Measurements from ENCODE around the gene MOCS1.

- peak; percentile 67; the same call in 1 of the 2 replicates for TF ChIP-seq HINFP (tag; conservative IDR thresholded peaks at IDR 0.05; ENCODE audit: low read depth)
- no peak for TF ChIP-seq TCF7L2 (IDR thresholded peaks at IDR 0.05; ENCODE audit: low read depth, low read length)
- TF ChIP-seq CTCF (IDR thresholded peaks at IDR 0.05 in 2 of 3, conservative IDR thresholded peaks at IDR 0.05 in 1 of 3; ENCODE audit: insufficient read depth in 2 of 3, low read depth in 1 of 3, low read length in 3 of 3), result no peak
- TF ChIP-seq POLR2AphosphoS5 (IDR thresholded peaks at IDR 0.05; ENCODE audit: control insufficient read depth, insufficient read depth, low read depth, low read length), result no peak
- no peak for TF ChIP-seq THRA (IDR thresholded peaks at IDR 0.05)
- TF ChIP-seq SP1 (CRISPR knock-in tag; IDR thresholded peaks at IDR 0.05), result no peak
- TF ChIP-seq TARDBP (IDR thresholded peaks at IDR 0.05), result no peak
- no peak for TF ChIP-seq TAF1 (IDR thresholded peaks at IDR 0.05; ENCODE audit: control insufficient read depth, extremely low read depth, insufficient read depth, low read length, severe bottlenecking)
- TF ChIP-seq SAP30 (IDR thresholded peaks at IDR 0.05; ENCODE audit: borderline replicate concordance, insufficient read depth, low read depth, low read length, poor library complexity, severe bottlenecking), result no peak
- no peak for TF ChIP-seq ZNF445 (CRISPR knock-in tag; IDR thresholded peaks at IDR 0.05; ENCODE audit: low read depth)
Measured at GRCh38 chr6:39941820-39942219, 7.6 kb upstream of the MOCS1 start.
